ENCODE results near the gene C1orf141. TPM values are rescaled to one million over a fixed set of nuclear protein-coding genes. Genes with fewer than 3 reads are reported as not detected.
"Not testable (repeated sequence)": the region's sequence is repeated elsewhere in the genome, so short reads cannot be mapped to it uniquely, and the experiment has no call there.

The C1orf141 gene
- total and polyA plus RNA-seq, 2 of the 8 experiments (the other 6 are each of a cell fraction or from before 2014, with no cell fraction given) = not detected

DNA sequence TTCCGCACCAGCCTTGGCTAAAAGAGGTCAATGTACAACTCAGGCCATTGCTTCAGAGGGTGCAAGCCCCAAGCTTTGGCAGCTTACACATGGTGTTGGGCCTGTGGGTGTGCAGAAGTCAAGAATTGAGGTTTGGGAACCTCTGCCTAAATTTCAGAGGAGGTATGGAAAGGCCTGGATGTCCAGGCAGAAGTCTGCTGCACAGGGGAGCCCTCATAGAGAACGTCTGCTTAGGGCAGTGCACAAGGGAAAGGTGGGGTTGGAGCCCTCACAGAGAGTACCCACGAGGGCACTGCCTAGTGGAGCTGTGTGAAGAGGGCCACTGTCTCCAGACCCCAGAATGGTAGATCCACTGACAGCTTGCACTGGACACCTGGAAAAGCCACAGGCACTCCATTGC is 67.1 kb downstream of the C1orf141 start:
- not testable (repeated sequence) for H3K4ac ChIP-seq (replicated peaks; ENCODE audit: insufficient read length, low read depth, low read length); H4K91ac ChIP-seq (replicated peaks; ENCODE audit: insufficient read length, low read length); H3K23ac ChIP-seq (ENCODE audit: insufficient read length)

More for the DNA sequence above, 67.1 kb downstream of the C1orf141 start:
- H3K18ac ChIP-seq (ENCODE audit: extremely low read depth, low read length); FAIRE-seq; H4K20me1 ChIP-seq (replicated peaks in 1 of 2; ENCODE audit: control insufficient read depth in 1 of 2, insufficient read depth in 2 of 2, low read length in 2 of 2); H4K8ac ChIP-seq (ENCODE audit: extremely low read depth, insufficient read depth, low read length); H3K79me1 ChIP-seq (ENCODE audit: low read depth, low read length); DNase-seq (ENCODE audit: low read depth in 1 of 2, low spot score in 2 of 2); H2AK5ac ChIP-seq (ENCODE audit: low read depth, low read length); H3K23me2 ChIP-seq (ENCODE audit: low read depth, low read length); CTCF ChIA-PET (ENCODE audit: partially characterized antibody); H3K27me3 ChIP-seq (replicated peaks in 1 of 4; ENCODE audit: control insufficient read depth in 3 of 4, extremely low read depth in 1 of 4, insufficient read depth in 3 of 4, low read length in 3 of 4); H2AFZ ChIP-seq (ENCODE audit: low read length); H3K4me1 ChIP-seq (replicated peaks in 1 of 4; ENCODE audit: control insufficient read depth in 3 of 4, insufficient read depth in 4 of 4, low read length in 3 of 4); H3K36me3 ChIP-seq (ENCODE audit: control insufficient read depth in 2 of 4, insufficient read depth in 4 of 4, low read length in 3 of 4); H2BK5ac ChIP-seq (ENCODE audit: low read depth, low read length); H3K4me3 ChIP-seq (ENCODE audit: extremely low read depth in 1 of 4, insufficient read depth in 2 of 4, low read depth in 3 of 4, low read length in 4 of 4); H4K5ac ChIP-seq (ENCODE audit: insufficient read length, low read depth, low read length); H2BK12ac ChIP-seq (ENCODE audit: low read depth, low read length); POLR2A ChIA-PET (ENCODE audit: partially characterized antibody); H3K9ac ChIP-seq (replicated peaks in 1 of 4; ENCODE audit: extremely low read depth in 1 of 4, low read depth in 3 of 4, low read length in 3 of 4); H2BK15ac ChIP-seq (ENCODE audit: low read length); H2BK120ac ChIP-seq (replicated peaks; ENCODE audit: low read depth, low read length); H3K4me2 ChIP-seq (ENCODE audit: insufficient read depth in 1 of 2, low read depth in 2 of 2, low read length in 2 of 2); H2BK20ac ChIP-seq (ENCODE audit: low read length); H3K27ac ChIP-seq (ENCODE audit: low read depth, low read length); H3K56ac ChIP-seq (replicated peaks; ENCODE audit: insufficient read length, low read depth, low read length); H3K79me2 ChIP-seq (ENCODE audit: control insufficient read depth in 1 of 2, insufficient read depth in 2 of 2, low read length in 2 of 2); H3K14ac ChIP-seq (ENCODE audit: insufficient read length): not testable (repeated sequence)
- peaks cover 10 to 12% of the 10 kb centered on the region in 2 experiments for H3K9me3 ChIP-seq (ENCODE audit: insufficient read depth in 2 of 2, low read depth in 1 of 2, low read length in 1 of 2)
- 92% methylated on average over 2 of the region's 3 CpGs; no CpG with 5 or more reads in 1 of the 2 experiments for WGBS, 2 experiments (ENCODE audit: extremely low coverage in 1 of 2, insufficient coverage in 1 of 2, insufficient read length in 1 of 2, insufficient replicate concordance in 2 of 2, low coverage in 1 of 2, low lambda C conversion rate in 2 of 2, missing lambda C conversion rate in 1 of 2)

All from H1 (cell line).